ENCODE data around the gene HIPK3.
"Not testable (repeated sequence)": the region's sequence is repeated elsewhere in the genome, so short reads cannot be mapped to it uniquely, and the experiment has no call there.

Gene HIPK3

DNA sequence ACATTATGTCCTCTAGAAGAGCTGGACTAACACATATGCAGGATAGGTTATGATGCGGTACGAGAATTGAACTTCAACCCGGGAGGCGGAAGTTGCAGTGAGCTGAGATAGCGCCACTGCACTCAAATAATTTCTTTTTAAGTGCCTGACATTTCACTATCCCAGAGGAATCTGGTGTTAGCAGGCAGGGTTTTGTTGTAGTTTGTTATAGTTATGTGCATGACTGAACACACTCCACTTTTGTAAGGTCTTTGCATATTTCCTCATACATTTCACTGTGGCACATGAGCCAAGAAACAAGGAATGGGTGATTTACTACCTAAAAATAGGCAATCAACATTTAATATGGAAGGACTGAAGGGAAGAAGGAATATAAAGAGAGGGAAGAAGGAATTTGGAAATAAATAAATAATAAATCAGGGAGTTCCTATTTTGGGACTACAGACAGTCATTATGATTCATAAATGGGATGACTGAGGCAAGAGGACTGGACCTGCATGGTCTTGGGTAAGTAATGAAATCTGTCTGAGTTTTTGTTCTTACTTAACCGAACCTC, 8.7 kb upstream of the HIPK3 start:
- no peak for FAIRE-seq
- TF ChIP-seq, protein P1, sequence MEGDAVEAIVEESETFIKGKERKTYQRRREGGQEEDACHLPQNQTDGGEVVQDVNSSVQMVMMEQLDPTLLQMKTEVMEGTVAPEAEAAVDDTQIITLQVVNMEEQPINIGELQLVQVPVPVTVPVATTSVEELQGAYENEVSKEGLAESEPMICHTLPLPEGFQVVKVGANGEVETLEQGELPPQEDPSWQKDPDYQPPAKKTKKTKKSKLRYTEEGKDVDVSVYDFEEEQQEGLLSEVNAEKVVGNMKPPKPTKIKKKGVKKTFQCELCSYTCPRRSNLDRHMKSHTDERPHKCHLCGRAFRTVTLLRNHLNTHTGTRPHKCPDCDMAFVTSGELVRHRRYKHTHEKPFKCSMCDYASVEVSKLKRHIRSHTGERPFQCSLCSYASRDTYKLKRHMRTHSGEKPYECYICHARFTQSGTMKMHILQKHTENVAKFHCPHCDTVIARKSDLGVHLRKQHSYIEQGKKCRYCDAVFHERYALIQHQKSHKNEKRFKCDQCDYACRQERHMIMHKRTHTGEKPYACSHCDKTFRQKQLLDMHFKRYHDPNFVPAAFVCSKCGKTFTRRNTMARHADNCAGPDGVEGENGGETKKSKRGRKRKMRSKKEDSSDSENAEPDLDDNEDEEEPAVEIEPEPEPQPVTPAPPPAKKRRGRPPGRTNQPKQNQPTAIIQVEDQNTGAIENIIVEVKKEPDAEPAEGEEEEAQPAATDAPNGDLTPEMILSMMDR (IDR thresholded peaks at IDR 0.05; ENCODE audit: insufficient read depth, missing control alignments) = no peak
- no peak for DNase-seq (ENCODE audit: insufficient read length, low spot score)

DNA sequence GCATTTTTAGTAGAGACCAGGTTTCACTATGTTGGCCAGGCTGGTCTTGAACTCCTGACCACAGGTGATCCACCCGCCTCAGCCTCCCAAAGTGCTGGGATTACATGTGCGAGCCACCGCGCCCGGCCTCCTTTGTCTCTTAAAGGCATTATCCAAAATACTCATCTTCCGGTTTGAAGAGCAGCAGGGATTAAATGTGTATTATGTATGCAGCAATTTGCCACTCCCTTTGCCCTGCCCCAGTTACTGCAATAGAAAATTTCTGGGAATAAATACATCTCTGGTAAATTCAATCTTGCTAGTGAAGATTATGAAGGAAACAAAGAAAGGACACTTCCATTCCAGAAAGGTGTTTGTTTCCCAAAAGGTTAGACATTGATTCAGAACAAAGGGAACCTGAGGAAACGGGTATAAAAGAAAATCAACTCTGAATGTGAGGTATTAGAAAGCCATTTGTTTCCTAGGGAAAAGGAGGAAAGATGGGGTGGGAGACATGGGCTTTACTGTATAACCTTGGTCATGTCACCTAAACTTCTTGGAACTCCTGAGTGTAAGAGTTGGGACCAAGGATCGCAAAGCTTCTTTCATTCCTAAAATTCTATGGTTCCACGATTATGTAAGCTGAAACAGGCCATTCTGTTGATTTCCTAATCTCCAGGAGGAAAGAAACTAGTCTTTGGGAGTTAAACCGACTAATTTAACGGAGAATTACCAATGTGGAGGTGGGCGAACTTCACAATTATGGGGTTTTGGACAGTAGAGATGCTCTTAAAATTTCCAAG, 959 bp upstream of the HIPK3 start:
- no peak for FAIRE-seq
- no peak for DNase-seq (ENCODE audit: insufficient read length, low spot score)
- TF ChIP-seq, protein P1 (IDR thresholded peaks at IDR 0.05; ENCODE audit: insufficient read depth, missing control alignments) = no peak

DNA sequence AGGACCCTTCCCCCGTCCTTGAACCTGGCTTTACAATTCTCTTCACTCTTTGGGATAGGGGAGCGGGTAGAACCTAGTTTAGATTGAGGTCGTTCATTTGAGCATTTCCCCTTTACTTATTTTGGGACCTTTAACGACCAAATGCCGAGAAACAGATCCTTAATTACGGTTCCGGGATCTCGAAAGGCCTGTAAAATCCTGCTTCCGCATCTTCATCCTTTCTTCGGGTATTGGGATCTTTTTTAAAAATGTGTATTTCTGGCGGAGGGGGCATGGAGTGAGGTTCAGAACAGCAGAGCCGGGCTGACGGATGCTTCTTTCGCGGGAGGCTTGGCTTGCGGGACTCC, 395 bp upstream of the HIPK3 start:
- DNase-seq (ENCODE audit: insufficient read length, low spot score) = no peak
- no peak for FAIRE-seq
- TF ChIP-seq, protein P1 (IDR thresholded peaks at IDR 0.05; ENCODE audit: insufficient read depth, missing control alignments) = no peak

DNA sequence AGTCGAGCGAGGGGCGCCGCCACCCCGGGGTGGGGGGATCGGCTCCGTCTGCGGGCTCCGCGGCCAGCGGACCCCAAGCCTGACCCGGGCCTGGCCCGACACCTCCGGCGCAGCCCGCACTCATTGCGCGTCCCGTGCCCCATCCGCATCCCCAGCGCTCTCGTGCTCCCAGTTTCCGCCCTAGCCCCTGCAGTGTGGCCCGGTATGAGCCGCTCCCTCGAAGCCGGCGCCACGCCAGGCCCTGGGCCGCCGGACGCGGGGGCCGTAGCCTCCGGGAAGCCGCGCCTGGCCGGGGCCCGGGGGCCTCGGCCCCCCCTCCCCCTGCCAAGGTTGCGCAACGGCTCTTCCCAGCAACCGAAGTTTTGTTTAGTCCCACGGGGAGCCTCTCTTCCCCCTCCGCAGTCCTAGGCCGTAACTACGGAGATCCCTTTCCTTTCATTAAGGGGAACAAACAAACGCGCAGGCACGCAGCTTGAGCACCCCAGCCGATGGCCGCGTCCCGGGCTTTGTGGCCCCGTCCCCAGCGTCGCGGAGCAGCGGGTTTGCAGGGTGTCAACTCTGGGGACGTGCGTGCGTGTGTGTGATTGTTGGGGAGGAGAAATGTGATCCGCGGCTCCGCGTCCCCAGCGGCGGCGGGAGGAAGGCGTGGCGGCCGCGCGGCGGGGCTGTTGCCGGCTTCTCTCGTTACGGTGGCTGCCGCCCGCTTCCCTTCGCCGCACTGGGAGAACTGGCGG, 883 bp downstream of the HIPK3 start:
- FAIRE-seq (no peak), DNase-seq (ENCODE audit: insufficient read length, low spot score) (no peak)
- TF ChIP-seq, protein P1 (IDR thresholded peaks at IDR 0.05; ENCODE audit: insufficient read depth, missing control alignments) = no peak

DNA sequence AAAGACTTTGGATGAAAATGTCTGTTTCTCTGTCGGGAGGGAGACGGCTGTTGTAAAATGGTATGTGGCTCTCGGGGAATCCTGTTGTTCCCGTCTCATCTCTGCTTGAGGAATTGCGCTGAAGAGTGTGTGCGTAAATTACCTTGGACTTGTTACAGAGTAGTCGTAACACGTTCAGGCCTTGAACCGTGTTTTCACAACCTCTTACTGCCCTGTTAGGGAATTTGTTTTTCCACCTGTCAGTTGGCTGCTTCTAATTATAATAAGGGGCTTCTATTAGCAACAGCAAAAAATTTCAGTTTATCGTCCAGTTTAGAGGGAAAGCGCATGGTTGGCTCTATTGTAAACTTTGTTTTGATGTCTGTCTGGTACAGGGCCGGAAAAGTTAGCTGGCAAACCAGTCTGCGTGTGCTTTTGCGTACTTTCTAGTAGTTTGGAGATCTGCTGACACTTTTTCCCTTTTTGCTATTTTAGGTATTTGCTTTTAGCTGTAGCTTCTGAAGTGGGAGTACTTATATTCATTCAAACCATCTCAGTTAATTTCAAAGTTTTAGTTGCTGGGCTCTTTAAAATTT, 1.5 kb downstream of the HIPK3 start:
- TF ChIP-seq, protein P1 (IDR thresholded peaks at IDR 0.05; ENCODE audit: insufficient read depth, missing control alignments) = no peak
- no peak for FAIRE-seq
- DNase-seq (ENCODE audit: insufficient read length, low spot score) = no peak

DNA sequence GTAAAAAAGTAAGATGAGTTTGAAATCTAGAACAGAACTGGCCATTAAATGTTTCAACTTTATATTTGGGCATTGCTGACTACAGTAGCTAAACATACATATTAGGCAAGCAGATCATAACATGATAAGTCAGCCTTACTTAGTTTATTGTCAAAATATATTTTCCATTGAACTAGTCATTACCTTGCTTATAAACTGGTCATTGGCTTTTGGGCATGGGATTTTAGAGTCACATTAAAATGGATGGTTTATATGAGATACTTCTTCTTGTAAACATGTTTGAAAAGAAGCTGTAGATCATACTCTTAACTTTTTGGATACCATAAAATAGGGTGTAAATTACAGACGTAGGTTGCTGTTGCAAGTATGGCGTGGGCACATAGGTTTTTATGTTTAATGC, 2.7 kb downstream of the HIPK3 start:
- FAIRE-seq (no peak), DNase-seq (ENCODE audit: insufficient read length, low spot score) (no peak)
- TF ChIP-seq, protein P1 (IDR thresholded peaks at IDR 0.05; ENCODE audit: insufficient read depth, missing control alignments) = no peak

DNA sequence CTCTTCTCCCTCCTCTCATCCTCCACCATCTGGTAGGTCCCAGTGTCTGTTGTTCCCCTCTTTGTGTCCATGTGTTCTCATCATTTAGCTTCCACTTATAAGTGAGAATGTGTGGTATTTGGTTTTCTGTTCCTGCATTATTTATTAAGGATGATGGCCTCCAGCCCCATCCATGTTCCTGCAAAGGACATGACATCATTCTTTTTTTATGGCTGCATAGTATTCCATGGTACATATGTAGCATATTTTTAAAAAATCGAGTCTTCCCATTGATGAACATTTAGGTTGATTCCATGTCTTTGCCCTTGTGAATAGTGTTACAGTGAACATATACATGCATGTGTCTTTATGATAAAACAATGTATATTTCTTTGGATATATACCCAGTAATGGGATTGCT, 4.2 kb downstream of the HIPK3 start:
- FAIRE-seq; DNase-seq (ENCODE audit: insufficient read length, low spot score): not testable (repeated sequence)

Measured in D721Med (cell line).